GM21723 (cell line): ENCODE data around the gene DOCK9.

Source experiments
- ATAC-seq: cut with Tn5 transposase; IDR thresholded peaks from one replicate; pipeline ENCODE4 v1.9.1; 2021; ENCODE audit warnings: mild to moderate bottlenecking, moderate library complexity; ENCODE audit not compliant: unreplicated experiment

The DOCK9 gene

GRCh38 chr13:98889419-98890085 lies 88.3 kb downstream of the DOCK9 start:
- ATAC-seq: no peak

GRCh38 chr13:98888890-98889279 lies 89.0 kb downstream of the DOCK9 start:
- ATAC-seq: no peak

- ATAC-seq: no peak
Observed at GRCh38 chr13:98888222-98888889, 89.5 kb downstream of the DOCK9 start.

- no peak for ATAC-seq
Observed at GRCh38 chr13:98886587-98887230, 91.2 kb downstream of the DOCK9 start.

GRCh38 chr13:98885600-98885999 lies 92.3 kb downstream of the DOCK9 start:
- no peak for ATAC-seq

- ATAC-seq: no peak
Observed at GRCh38 chr13:98883998-98884397, 93.9 kb downstream of the DOCK9 start.

GRCh38 chr13:98881390-98881789 lies 96.5 kb downstream of the DOCK9 start:
- no peak for ATAC-seq

GRCh38 chr13:98880677-98881076 lies 97.2 kb downstream of the DOCK9 start:
- no peak for ATAC-seq

GRCh38 chr13:98879957-98880356 lies 97.9 kb downstream of the DOCK9 start:
- ATAC-seq: no peak

- ATAC-seq: no peak
Observed at GRCh38 chr13:98879127-98879520, 98.7 kb downstream of the DOCK9 start.

- ATAC-seq: no peak
Observed at GRCh38 chr13:98878486-98879126, 99.3 kb downstream of the DOCK9 start.

GRCh38 chr13:98877936-98878335 lies 99.9 kb downstream of the DOCK9 start:
- ATAC-seq: no peak

GRCh38 chr13:98877466-98877865 lies 100.4 kb downstream of the DOCK9 start:
- no peak for ATAC-seq

- peak; percentile 87 for ATAC-seq
Observed at GRCh38 chr13:98875146-98875729, 102.6 kb downstream of the DOCK9 start.

GRCh38 chr13:98874029-98874397 lies 103.9 kb downstream of the DOCK9 start:
- no peak for ATAC-seq

- no peak for ATAC-seq
Observed at GRCh38 chr13:98873377-98874028, 104.4 kb downstream of the DOCK9 start.

GRCh38 chr13:98871727-98872126 lies 106.1 kb downstream of the DOCK9 start:
- no peak for ATAC-seq

- ATAC-seq: no peak
Observed at GRCh38 chr13:98869408-98870090, 108.3 kb downstream of the DOCK9 start.

GRCh38 chr13:98868932-98869331 lies 108.9 kb downstream of the DOCK9 start:
- no peak for ATAC-seq

- ATAC-seq: no peak
Observed at GRCh38 chr13:98866882-98867281, 111.0 kb downstream of the DOCK9 start.
